IMR-90 (cell line): Measurements from ENCODE around the gene PIPOX. TPM values are rescaled to one million over a fixed set of nuclear protein-coding genes. Genes with fewer than 3 reads are reported as not detected.

ENCODE experiments used
- ATAC-seq: fragments of 200-7000 bp; cut with Tn5 transposase; 2 replicates; pipeline ENCODE4 v1.9.1; 2020; ENCODE audit warnings: low read depth, mild to moderate bottlenecking, moderate library complexity
- BruUV-seq: library from RNA; stranded (reverse); fragments of 400-500 nt; replicated peaks from 2 replicates; lab custom pipeline; 2021; lab: Mats Ljungman, UMichigan
- CTCF ChIA-PET: fragments of 300-600 bp; formaldehyde crosslinking; extraction: SDS; loops from one replicate; lab custom pipeline; 2021; ENCODE audit warnings: antibody characterized with exemption; lab: Yijun Ruan, JAX
- POLR2A ChIA-PET: fragments of 300-600 bp; sonication (Branson Sonifier 250); formaldehyde crosslinking; loops from one replicate; lab custom pipeline; 2022; ENCODE audit warnings: antibody characterized with exemption; ENCODE audit not compliant: unreplicated experiment; lab: Charles Lee
- DNase-seq: peaks from one replicate; pipeline ENCODE4 v3.0.0; 2013
- H2AFZ ChIP-seq: replicated peaks from 2 replicates; pipeline ENCODE3; 2013; ENCODE audit warnings: low read length, mild to moderate bottlenecking; ENCODE audit not compliant: poor library complexity
- H2AK5ac ChIP-seq: 2 replicates; pipeline ENCODE4 v1.6.1; 2013; ENCODE audit warnings: low read depth, low read length, inconsistent platforms
- H2AK9ac ChIP-seq: replicated peaks from 2 replicates; pipeline ENCODE3; 2013; ENCODE audit warnings: mild to moderate bottlenecking, low read depth, low read length, moderate library complexity; ENCODE audit not compliant: poor library complexity
- H2BK120ac ChIP-seq: 2 replicates; pipeline ENCODE4 v1.6.1; 2013; ENCODE audit warnings: low read depth, low read length, inconsistent platforms
- H2BK15ac ChIP-seq: 3 replicates; pipeline ENCODE4 v1.6.1; 2013; ENCODE audit warnings: low read depth, low read length, inconsistent platforms
- H2BK20ac ChIP-seq: 2 replicates; pipeline ENCODE4 v1.6.1; 2013; ENCODE audit warnings: low read depth, mild to moderate bottlenecking, inconsistent platforms, low read length, moderate library complexity
- H2BK5ac ChIP-seq: 2 replicates; pipeline ENCODE4 v1.6.1; 2013; ENCODE audit warnings: mild to moderate bottlenecking, low read depth, low read length, inconsistent platforms; ENCODE audit not compliant: poor library complexity, severe bottlenecking
- H3K14ac ChIP-seq: replicated peaks from 2 replicates; pipeline ENCODE4 v1.6.1; 2013; ENCODE audit warnings: low read depth, low read length, inconsistent platforms
- H3K18ac ChIP-seq: 2 replicates; pipeline ENCODE4 v1.6.1; 2013; ENCODE audit warnings: low read depth, low read length, control low read depth
- H3K23ac ChIP-seq: 2 replicates; pipeline ENCODE4 v1.6.1; 2013; ENCODE audit warnings: low read depth, low read length, inconsistent platforms
- H3K27ac ChIP-seq: 2 replicates; pipeline ENCODE4 v1.5.1; 2013; ENCODE audit warnings: mild to moderate bottlenecking, control low read depth, low read length; ENCODE audit not compliant: insufficient read depth
- H3K27me3 ChIP-seq: 2 replicates; pipeline ENCODE4 v1.6.1; 2013; ENCODE audit warnings: low read length; ENCODE audit not compliant: control insufficient read depth, insufficient read depth
- H3K36me3 ChIP-seq: 2 replicates; pipeline ENCODE4 v1.6.1; 2013; ENCODE audit warnings: low read length, mixed read lengths; ENCODE audit not compliant: control insufficient read depth, insufficient read depth
- H3K4ac ChIP-seq: 2 replicates; pipeline ENCODE4 v1.6.1; 2013; ENCODE audit warnings: low read depth, low read length, inconsistent platforms
- H3K4me1 ChIP-seq: 2 replicates; pipeline ENCODE4 v1.6.1; 2013; ENCODE audit warnings: low read length, mixed read lengths; ENCODE audit not compliant: control insufficient read depth, insufficient read depth
- H3K4me2 ChIP-seq: 2 replicates; pipeline ENCODE4 v1.6.1; 2013; ENCODE audit warnings: low read depth, mild to moderate bottlenecking, control low read depth, low read length, moderate library complexity
- H3K4me3 ChIP-seq: 2 replicates; pipeline ENCODE4 v1.5.1; 2013; ENCODE audit warnings: low read depth, mild to moderate bottlenecking, control low read depth, low read length, moderate library complexity; ENCODE audit not compliant: insufficient read depth
- H3K56ac ChIP-seq: 2 replicates; pipeline ENCODE4 v1.6.1; 2013; ENCODE audit warnings: low read length, inconsistent platforms; ENCODE audit not compliant: insufficient read depth; ENCODE audit errors: extremely low read depth
- H3K79me1 ChIP-seq, 2 experiments: 2 replicates each; pipeline ENCODE4 v1.6.1; 2013; ENCODE audit warnings: low read length in 2 of 2, inconsistent platforms in 1 of 2, low read depth in 1 of 2
- H3K9ac ChIP-seq: 2 replicates; pipeline ENCODE4 v1.6.1; 2013; ENCODE audit warnings: low read depth, low read length, control low read depth
- H3K9me1 ChIP-seq: 2 replicates; pipeline ENCODE4 v1.6.1; 2013; ENCODE audit warnings: low read length, inconsistent platforms; ENCODE audit not compliant: insufficient read depth
- H3K9me3 ChIP-seq: 2 replicates; pipeline ENCODE4 v1.6.1; 2013; ENCODE audit warnings: low read length; ENCODE audit not compliant: control insufficient read depth, insufficient read depth
- H4K20me1 ChIP-seq: 2 replicates; pipeline ENCODE4 v1.6.1; 2013; ENCODE audit warnings: low read length, inconsistent platforms; ENCODE audit not compliant: insufficient read depth
- H4K5ac ChIP-seq: 2 replicates; pipeline ENCODE4 v1.6.1; 2013; ENCODE audit warnings: mild to moderate bottlenecking, low read depth, low read length, control low read depth
- H4K8ac ChIP-seq, 2 experiments: 2 replicates each; pipeline ENCODE4 v1.6.1; 2013; ENCODE audit warnings: low read depth in 2 of 2, low read length in 2 of 2, control low read depth in 1 of 2, inconsistent platforms in 1 of 2
- H4K91ac ChIP-seq: 2 replicates; pipeline ENCODE4 v1.6.1; 2013; ENCODE audit warnings: low read depth, low read length, inconsistent platforms; ENCODE audit not compliant: insufficient read depth
- BHLHE40 ChIP-seq: fragments of 150-350 bp; IDR thresholded peaks from 2 replicates; pipeline ENCODE4 v1.6.1; 2016; ENCODE audit warnings: mild to moderate bottlenecking, low read depth, low read length
- CEBPB ChIP-seq: IDR thresholded peaks from 2 replicates; pipeline ENCODE4 v1.6.1; 2012; ENCODE audit warnings: low read depth, low read length, improper control_type of control experiment
- CHD1 ChIP-seq: IDR thresholded peaks from 2 replicates; pipeline ENCODE4 v1.6.1; 2012; ENCODE audit warnings: low read depth, low read length, improper control_type of control experiment
- FOS ChIP-seq: fragments of 150-350 bp; IDR thresholded peaks from 2 replicates; pipeline ENCODE4 v1.6.1; 2016; ENCODE audit warnings: low read depth, low read length
- MAFK ChIP-seq: IDR thresholded peaks from 2 replicates; pipeline ENCODE4 v1.6.1; 2012; ENCODE audit warnings: low read depth, low read length, improper control_type of control experiment
- MAZ ChIP-seq: IDR thresholded peaks from 2 replicates; pipeline ENCODE4 v1.6.1; 2012; ENCODE audit warnings: low read depth, mild to moderate bottlenecking, low read length, improper control_type of control experiment, moderate library complexity, borderline replicate concordance
- MXI1 ChIP-seq: IDR thresholded peaks from 2 replicates; pipeline ENCODE4 v1.6.1; 2012; ENCODE audit warnings: low read depth, mild to moderate bottlenecking, low read length, moderate library complexity, borderline replicate concordance
- NFE2L2 ChIP-seq: fragments of 150-350 bp; IDR thresholded peaks from 2 replicates; pipeline ENCODE4 v1.6.1; 2016; ENCODE audit warnings: low read depth, mild to moderate bottlenecking, low read length
- POLR2A ChIP-seq: IDR thresholded peaks from 2 replicates; pipeline ENCODE4 v1.6.1; 2012; ENCODE audit warnings: mild to moderate bottlenecking, low read depth, low read length
- RAD21 ChIP-seq: IDR thresholded peaks from 2 replicates; pipeline ENCODE4 v1.6.1; 2012; ENCODE audit warnings: low read length, improper control_type of control experiment
- RCOR1 ChIP-seq: IDR thresholded peaks from 2 replicates; pipeline ENCODE4 v1.6.1; 2012; ENCODE audit warnings: mild to moderate bottlenecking, low read length, improper control_type of control experiment; ENCODE audit not compliant: insufficient replicate concordance
- RFX5 ChIP-seq: IDR thresholded peaks from 2 replicates; pipeline ENCODE4 v1.8.0; 2012; ENCODE audit warnings: low read depth, mild to moderate bottlenecking, low read length, moderate library complexity
- SMC3 ChIP-seq: fragments of 150-350 bp; IDR thresholded peaks from 2 replicates; pipeline ENCODE4 v1.6.1; 2016; ENCODE audit warnings: low read depth, mild to moderate bottlenecking, antibody characterized with exemption, low read length, moderate library complexity
- WGBS, 2 experiments: methylation state at CpG; one replicate each; pipeline versions ENCODE4 v1.1.5 to v1.1.7; 2013; ENCODE audit warnings: missing lambda C conversion rate in 2 of 2; ENCODE audit not compliant: insufficient read length in 1 of 2; ENCODE audit errors: extremely low coverage in 2 of 2; 5-methylcytosine and 5-hydroxymethylcytosine counted together
- dilution Hi-C: fragments of 300-500 bp; cut with HindIII; formaldehyde crosslinking; loops from one replicate; pipeline ENCODE4 v1.14.3; 2018; ENCODE audit warnings: low sequenced_read_pairs; ENCODE audit not compliant: unreplicated experiment
- in situ Hi-C: fragments of 300-500 bp; cut with MboI; formaldehyde crosslinking; loops from 3 replicates; pipeline ENCODE4 v1.14.3; 2019; ENCODE audit warnings: low sequenced_read_pairs, inconsistent platforms, mixed read lengths
- intact Hi-C: fragments of 100-400 bp; cut with micrococcal nuclease; formaldehyde crosslinking; loops from 2 replicates; pipeline ENCODE4 v1.10.0; 2022
- polyA plus RNA-seq, 3 experiments: library from polyadenylated mRNA; depleted of rRNA; stranded (reverse); fragments of >200 nt; gene quantifications; 2 replicates each; pipeline ENCODE4 v1.2.3, GENCODE V29; 2012; ENCODE audit warnings: low replicate concordance in 1 of 3
- total RNA-seq: library from RNA; depleted of rRNA; stranded (reverse); fragments of >200 nt; gene quantifications from 2 replicates; pipeline ENCODE4 v1.2.3, GENCODE V29; 2012
- TF ChIP-seq, protein P1 (sequence below): fragments of 150-350 bp; IDR thresholded peaks from 2 replicates; pipeline ENCODE4 v1.6.1; 2017; ENCODE audit warnings: mild to moderate bottlenecking, antibody characterized with exemption, low read length, low read depth
- TF ChIP-seq, protein P2 (sequence below): conservative IDR thresholded peaks from 2 replicates; pipeline ENCODE4 v1.5.1; 2012; ENCODE audit warnings: mild to moderate bottlenecking, low read depth, low read length, improper control_type of control experiment
- TF ChIP-seq, protein P3 (sequence below): fragments of 150-350 bp; IDR thresholded peaks from 2 replicates; pipeline ENCODE4 v1.6.1; 2016; ENCODE audit warnings: low read depth, mild to moderate bottlenecking, low read length, moderate library complexity, borderline replicate concordance

Gene PIPOX
- total and polyA plus RNA-seq, 2 of the 4 experiments (the other 2 are of a cell fraction), result 0.43 to 1.3 TPM

DNA sequence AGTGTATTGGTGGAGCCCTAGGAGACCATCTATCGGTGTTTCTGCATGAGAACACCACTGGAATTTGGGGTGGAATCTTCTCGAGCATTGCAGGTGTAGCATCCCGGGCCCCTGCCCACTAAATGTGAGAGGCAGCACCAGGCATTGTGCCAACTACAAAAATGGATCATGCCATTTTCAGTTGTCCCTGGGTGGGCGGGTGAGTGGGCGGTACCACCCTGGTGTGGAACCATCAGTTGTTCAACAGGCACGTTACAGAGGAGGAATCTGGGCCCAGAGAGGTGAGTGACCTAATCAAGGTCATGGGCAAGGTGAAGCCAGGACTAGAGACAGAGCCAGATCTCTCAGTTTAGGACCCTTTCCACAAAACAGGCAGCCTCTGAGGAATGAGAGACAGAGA is 8.8 kb downstream of the PIPOX start:
- ChIA-PET CTCF (no interaction called here), POLR2A (no interaction called here)
- Histone ChIP-seq H3K56ac (no peak overlapping the region), H2BK120ac (no peak overlapping the region), H3K4me3 (no peak overlapping the region), H4K5ac (no peak overlapping the region), H2BK20ac (no peak overlapping the region), H3K4me1 (no peaks in the 10 kb centered on the region), H3K79me1 (no peaks in the 10 kb centered on the region), H2AFZ (no peak overlapping the region), H2AK5ac (no peak overlapping the region), H3K9me1 (peaks cover 2% of the 10 kb centered on the region; the same call in 1 of the 2 replicates), H4K8ac (no peak overlapping the region), H3K14ac (no peak overlapping the region), H3K23ac (no peak overlapping the region), H3K18ac (no peak overlapping the region), H3K4ac (no peak overlapping the region), H4K91ac (no peak overlapping the region), H3K27me3 (peaks cover 83% of the 10 kb centered on the region), H3K36me3 (no peaks in the 10 kb centered on the region), H3K9ac (no peak overlapping the region), H2AK9ac (no peak overlapping the region), H3K27ac (no peak overlapping the region), H3K4me2 (no peak overlapping the region), H2BK15ac (no peak overlapping the region), H3K9me3 (0 out of 2 replicates have a peak, but pooled peaks cover 2% of the 10 kb centered on the region), H4K20me1 (no peaks in the 10 kb centered on the region), H2BK5ac (no peak overlapping the region)
- in situ Hi-C loops (no loop called here), dilution Hi-C loops (no loop called here), intact Hi-C loops (no loop called here)
- no peak for TF ChIP-seq MXI1
- TF ChIP-seq POLR2A, result no peak
- TF ChIP-seq RFX5, result no peak
- TF ChIP-seq CHD1, result no peak
- no peak for TF ChIP-seq SMC3
- no peak for TF ChIP-seq FOS
- TF ChIP-seq BHLHE40, result no peak
- no peak for TF ChIP-seq MAFK
- TF ChIP-seq MAZ, result no peak
- no peak for TF ChIP-seq CEBPB
- TF ChIP-seq RCOR1, result no peak
- TF ChIP-seq, protein P1, sequence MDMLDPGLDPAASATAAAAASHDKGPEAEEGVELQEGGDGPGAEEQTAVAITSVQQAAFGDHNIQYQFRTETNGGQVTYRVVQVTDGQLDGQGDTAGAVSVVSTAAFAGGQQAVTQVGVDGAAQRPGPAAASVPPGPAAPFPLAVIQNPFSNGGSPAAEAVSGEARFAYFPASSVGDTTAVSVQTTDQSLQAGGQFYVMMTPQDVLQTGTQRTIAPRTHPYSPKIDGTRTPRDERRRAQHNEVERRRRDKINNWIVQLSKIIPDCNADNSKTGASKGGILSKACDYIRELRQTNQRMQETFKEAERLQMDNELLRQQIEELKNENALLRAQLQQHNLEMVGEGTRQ, result no peak
- TF ChIP-seq, protein P2, sequence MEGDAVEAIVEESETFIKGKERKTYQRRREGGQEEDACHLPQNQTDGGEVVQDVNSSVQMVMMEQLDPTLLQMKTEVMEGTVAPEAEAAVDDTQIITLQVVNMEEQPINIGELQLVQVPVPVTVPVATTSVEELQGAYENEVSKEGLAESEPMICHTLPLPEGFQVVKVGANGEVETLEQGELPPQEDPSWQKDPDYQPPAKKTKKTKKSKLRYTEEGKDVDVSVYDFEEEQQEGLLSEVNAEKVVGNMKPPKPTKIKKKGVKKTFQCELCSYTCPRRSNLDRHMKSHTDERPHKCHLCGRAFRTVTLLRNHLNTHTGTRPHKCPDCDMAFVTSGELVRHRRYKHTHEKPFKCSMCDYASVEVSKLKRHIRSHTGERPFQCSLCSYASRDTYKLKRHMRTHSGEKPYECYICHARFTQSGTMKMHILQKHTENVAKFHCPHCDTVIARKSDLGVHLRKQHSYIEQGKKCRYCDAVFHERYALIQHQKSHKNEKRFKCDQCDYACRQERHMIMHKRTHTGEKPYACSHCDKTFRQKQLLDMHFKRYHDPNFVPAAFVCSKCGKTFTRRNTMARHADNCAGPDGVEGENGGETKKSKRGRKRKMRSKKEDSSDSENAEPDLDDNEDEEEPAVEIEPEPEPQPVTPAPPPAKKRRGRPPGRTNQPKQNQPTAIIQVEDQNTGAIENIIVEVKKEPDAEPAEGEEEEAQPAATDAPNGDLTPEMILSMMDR, result no peak
- TF ChIP-seq, protein P3, sequence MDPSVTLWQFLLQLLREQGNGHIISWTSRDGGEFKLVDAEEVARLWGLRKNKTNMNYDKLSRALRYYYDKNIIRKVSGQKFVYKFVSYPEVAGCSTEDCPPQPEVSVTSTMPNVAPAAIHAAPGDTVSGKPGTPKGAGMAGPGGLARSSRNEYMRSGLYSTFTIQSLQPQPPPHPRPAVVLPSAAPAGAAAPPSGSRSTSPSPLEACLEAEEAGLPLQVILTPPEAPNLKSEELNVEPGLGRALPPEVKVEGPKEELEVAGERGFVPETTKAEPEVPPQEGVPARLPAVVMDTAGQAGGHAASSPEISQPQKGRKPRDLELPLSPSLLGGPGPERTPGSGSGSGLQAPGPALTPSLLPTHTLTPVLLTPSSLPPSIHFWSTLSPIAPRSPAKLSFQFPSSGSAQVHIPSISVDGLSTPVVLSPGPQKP, result no peak
- TF ChIP-seq NFE2L2, result no peak
- TF ChIP-seq RAD21, result no peak
- DNase-seq (no peak), ATAC-seq (no peak)
- 67% methylated on average over 1 of the region's 6 CpGs; no CpG with 5 or more reads in 1 of the 2 experiments for WGBS, 2 experiments
- BruUV-seq, result no TSS peak
